GM19372 (cell line): ENCODE results near the gene KSR1.
"Not testable (repeated sequence)": the region's sequence is repeated elsewhere in the genome, so short reads cannot be mapped to it uniquely, and the experiment has no call there.

Experiments
- ATAC-seq: cut with Tn5 transposase; IDR thresholded peaks from one replicate; pipeline ENCODE4 v1.9.1; 2021; ENCODE audit warnings: mild to moderate bottlenecking, low read depth, moderate library complexity; ENCODE audit not compliant: unreplicated experiment

KSR1 gene

DNA sequence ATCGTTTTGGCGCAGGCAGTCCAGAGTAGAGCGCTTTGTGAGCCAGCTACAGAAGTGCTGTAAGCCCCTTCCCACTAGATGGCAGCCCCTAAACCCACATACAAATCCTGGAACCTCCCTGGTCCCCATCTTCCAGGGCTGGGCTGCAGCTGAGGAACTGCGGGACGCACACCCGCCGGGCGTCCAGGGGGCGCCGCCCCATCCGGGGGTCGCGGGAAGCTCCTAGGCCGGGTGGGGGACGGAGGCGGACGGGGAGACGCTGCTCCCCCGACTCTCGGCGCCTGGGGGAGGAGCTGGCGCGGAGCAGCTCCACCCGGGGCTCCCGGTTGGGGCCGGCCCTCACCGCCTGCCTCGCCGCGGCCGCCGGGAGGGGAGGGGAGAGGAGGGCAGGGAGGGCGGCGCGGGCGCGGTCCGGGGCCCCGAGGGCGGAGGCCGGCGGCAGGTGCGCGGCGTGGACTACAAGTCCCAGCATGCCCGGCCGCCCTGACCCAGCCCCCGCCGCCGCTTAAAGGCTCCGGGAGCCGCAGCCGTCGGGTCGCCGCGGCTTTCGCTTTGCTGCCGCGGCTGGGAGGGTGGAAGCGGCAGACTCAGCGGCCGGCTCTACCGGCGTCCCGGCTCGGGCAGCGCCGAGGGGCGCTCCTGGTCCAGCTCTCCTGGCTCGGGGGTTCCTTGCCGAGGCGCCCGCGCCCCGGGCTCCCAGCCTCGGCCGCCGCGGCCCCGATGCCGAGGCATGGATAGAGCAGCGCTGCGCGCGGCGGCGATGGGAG lies at the start of gene KSR1:
Gene KSR1 (plus strand): TSS at position 535 of the 767 bp plus-strand sequence. CDS start 196 bp downstream, at position 731.
- ATAC-seq = peak; percentile 92

DNA sequence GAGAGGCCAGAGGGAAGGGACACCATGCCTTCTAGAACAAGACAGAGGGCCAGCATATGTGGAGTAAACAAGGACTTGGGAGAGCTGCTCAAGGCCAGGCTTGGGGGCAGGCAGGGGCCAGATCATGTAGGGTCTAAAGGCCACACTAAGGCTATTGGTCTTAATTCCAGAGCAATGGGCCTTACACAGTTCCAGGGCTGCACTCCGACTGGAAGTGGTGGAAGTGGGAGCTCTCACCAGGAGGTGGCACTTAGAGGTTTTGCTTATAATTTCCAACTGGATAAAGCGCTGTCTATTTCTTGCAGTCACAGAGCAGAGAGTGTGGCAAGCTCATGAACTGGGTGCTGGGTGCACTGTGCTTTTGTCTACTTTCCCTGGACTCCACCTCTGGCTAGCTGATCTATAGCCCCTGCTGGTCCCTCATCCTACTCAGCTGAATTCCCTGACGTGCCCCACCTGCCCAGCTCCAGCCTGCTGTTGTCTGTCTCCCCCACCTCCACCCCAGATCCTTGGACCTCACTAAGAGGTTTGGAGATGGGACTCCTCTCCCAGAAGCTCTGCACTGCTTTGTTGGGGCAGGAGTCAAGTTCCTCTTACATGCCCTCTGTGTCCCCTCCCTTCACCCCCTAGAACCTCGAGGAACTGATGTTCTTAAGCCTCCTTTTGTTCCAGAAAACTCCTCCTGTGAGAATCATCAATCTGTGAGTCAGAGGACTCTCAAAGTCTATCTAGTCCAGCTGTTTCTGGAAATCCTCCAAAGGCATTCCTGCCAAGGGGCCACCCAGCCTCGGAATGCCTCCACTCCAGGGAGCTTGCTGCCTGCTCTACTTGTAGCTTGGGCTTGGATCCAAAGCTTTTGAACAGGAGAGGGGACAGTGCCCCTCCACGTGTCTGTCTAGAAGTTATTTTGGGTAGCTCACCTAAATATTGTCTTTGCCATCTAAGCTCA lies 48.1 kb upstream of the KSR1 start:
- no peak for ATAC-seq

DNA sequence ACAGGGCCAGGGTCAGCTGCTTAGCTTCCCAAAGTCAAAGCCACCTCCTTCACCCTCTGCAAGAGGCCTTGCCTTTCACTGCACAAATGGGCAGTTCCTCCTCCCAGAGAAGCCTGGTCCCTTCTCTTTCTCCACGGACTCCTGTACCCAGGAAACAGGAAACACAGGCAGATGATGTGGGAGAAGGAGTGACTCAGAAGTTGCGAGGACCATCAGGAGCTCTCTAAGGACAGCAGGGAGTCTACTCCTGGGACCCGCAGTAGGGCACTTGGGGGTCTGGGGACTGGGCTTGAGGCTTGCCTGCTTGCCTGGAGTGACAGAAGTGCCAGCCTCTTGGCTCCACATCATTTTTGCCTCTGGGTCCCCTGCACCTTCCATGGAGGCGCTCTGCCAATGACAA lies 47.4 kb upstream of the KSR1 start:
- ATAC-seq = no peak

DNA sequence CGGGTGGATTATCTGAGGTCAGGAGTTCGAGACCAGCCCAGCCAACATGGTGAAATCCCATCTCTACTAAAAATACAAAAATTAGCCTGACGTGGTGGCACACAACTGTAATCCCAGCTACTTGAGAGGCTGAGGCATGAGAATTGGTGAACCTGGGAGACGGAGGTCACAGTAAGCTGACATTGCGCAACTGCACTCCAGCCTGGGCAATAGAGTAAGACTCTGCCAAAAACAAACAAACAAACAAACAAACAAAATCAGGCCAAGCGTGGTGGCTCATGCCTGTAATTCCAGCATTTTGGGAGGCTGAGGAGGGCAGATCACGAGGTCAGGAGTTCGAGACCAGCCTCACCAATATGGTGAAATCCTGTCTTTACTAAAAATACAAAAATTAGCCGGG lies 44.1 kb upstream of the KSR1 start:
- not testable (repeated sequence) for ATAC-seq

DNA sequence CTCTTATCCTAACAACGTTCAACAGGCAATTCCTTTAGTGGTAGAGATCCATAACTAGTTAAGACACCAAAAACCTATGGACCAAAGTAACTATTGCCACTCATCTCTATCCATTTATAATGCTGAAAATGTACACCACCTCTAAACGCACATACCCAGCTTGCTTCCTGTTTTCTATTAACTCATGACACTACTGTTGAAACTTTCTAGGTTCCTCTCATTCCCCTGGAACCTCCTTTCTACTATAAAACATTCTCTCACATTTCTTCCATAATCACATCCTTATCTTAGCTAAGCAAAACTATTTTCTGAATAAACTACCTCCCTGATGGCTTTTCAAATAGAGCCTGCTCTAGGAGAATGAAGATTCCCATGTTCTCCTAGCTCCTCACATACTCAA lies 42.9 kb upstream of the KSR1 start:
- no peak for ATAC-seq

DNA sequence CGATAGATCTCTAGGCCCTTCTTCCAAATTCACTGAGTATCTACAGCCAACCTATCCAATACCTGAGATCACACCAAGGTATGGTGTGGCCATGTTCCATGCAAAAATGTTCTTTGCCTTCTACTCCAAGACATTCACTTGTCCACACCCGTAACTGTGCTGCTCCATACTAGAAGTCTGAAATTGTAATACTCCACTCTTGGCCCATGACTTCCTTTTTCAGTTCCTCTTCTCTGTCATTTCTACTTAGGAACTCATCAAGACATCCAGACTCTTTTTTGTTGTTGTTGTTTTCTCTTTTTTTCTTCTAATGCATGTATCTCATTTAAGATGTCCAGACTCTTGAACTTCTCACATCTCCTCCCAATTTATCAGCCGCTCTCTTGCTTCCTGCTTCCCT lies 42.5 kb upstream of the KSR1 start:
- no peak for ATAC-seq

DNA sequence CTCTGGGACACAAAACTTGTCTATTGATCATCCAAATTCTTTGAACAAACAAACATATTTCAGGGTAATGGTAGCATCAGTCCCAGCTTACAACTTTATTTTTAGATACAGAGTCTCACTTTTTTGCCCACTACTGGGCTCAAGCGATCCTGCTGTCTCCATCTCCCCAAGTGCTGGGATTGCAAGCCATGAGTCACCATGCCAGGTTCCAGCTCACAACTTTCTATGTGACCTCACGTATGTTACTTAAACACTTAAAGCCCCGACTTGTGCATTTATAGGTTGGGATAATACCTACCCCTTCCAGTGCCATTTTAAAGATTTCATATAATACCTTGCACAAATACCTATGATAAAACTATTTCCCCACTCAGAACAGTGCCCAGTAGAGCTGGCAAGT lies 42.0 kb upstream of the KSR1 start:
- ATAC-seq = no peak

DNA sequence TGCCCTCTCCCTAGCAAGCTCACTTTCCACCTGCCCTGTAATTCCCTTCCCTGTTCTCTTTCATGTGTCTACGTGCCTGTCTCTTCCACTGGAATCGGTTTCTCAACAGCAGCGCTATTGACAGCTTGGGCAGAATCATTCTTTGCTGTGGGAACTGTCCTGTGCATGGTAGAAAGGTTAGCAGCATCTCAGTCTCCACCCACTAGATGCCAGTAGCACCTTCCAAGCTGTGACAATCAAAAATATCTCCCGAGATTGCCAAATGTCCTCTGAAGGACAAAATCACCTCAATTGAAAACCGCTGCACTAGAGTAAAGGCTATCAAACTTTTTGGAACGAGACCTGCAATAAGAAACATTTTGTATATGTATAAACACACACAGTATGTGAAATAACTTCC lies 41.6 kb upstream of the KSR1 start:
- no peak for ATAC-seq

DNA sequence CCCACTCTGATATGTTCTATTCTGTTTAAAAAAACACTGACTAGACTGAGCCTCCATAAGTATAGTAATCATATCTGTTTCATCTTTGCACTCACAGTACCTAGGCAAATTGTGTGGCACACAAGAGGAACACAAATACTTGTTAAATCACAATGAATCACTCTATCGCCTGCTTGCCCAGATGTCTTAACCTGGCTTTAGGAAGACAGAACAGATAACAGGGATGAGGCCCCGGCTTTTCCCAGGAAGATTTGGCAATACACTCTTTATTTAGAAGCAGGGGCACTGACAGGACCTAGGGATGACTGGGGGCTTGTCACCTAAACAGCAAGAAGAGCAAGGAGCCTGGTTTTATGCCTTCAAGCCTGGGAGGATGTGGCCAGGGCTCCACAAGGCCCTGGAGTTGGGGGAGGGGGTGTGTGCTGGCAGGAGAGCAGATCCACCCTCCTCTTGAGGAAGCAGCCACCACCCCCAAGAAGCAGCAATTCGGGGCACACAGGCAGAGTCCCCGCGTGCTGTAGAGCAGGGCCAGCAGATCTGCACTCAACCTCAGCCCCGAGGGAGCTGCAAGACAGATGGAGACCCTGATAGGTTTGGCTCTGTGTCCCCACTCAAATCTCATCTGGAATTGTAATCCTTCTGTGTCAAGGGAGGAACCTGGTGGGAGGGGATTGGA lies 41.0 kb upstream of the KSR1 start:
- no peak for ATAC-seq

DNA sequence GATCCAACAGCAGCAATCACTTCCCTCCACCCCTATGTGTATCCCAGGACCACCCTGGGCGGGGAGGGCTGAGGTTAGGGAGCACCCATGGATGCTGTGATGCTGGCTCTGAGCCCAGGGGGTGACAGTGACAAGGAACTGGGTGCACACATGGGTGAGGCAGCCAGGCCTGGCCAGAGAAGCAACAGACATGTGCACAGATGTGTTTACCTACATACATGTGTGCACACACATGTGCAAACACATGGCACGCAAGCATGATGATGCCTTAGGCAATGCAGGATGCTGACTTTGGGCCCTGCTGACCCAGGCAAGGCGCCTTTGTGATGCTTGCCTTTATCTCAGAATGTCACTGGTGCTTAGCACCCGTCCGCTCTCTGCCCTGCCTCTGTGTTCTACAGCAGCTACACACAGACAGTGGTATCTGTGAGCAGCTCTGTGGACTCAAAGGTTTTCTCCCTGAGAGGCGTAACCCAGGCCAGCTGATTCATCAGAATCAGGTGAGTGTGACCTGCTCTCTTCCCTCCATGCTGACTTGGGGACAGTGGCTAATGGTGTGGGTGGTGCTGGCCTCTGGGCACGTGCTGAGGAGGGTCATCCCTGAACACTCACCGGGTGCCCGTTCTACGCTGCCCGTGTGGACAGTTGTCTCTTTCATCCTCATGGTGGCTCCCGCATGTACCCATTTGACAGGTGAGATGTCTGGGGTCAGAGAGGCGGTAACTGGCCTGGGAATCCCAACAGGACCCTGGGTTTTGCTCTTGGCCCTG lies 38.5 kb upstream of the KSR1 start:
- ATAC-seq = no peak

DNA sequence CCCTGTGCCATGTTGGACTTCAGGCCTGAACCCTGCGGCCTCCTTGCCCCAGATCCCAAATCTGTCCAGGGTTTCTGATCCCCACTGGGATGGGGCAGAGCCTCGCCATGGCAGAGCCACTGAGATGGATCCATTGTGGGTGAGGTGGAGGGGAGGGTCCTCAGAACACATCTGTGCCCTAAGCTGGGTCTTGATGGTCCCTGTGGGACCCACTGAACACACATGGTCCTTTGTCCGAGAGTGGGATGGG lies 38.0 kb upstream of the KSR1 start:
- no peak for ATAC-seq

DNA sequence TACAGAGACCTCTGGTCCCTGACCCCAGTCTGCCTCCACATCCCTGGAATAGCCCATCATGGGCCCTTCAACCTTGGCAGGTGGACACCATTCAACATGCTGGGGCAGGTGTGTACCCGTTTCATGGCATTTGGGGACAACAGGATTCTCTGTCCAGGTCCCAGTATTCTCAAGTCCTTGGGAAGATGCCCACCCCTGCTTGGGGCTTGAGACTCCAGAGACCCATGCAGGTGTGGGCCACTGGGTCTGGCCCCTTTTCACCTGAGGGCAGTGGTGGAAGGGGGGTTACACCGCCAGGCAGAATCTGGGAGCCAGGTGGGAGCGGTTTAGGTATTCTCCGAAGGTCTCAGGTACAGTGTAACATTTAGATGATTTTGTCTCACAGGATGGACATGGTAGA lies 37.1 kb upstream of the KSR1 start:
- ATAC-seq = no peak

DNA sequence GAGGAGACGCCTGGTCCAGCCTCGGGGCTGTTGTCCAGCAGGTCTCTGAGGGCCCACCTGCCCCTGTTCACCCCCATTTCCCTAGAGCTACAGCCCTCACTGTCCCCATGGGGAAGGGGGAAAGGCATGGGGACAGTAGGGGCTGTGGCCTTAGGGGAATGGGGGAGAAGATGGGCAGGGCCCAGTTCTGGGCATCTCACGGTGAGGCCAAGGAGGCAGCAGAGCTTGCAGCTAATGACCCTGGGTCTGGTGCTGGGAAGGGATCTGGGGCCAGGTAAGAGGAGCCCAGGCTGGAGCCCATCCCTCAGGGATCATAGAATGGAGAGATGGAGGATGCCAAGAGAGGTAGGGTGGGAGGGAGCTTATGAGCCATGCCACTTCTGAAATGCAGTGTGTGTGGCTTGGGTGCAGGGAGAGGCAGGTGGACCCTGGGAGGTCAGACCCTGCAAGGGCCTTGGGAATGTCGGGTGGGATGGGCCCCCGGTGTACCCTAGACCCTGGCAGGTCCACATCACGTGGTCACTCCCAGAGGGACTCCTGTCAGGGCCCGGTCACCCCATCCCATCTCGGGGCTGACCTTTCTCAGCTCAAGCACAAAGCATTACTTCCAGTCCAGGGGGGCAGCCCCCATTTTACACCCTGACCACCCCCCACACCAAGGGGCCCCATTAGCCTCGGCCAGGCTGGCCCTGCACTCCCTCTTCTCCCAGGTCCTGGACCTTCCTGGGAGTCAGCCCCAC lies 35.9 kb upstream of the KSR1 start:
- no peak for ATAC-seq

DNA sequence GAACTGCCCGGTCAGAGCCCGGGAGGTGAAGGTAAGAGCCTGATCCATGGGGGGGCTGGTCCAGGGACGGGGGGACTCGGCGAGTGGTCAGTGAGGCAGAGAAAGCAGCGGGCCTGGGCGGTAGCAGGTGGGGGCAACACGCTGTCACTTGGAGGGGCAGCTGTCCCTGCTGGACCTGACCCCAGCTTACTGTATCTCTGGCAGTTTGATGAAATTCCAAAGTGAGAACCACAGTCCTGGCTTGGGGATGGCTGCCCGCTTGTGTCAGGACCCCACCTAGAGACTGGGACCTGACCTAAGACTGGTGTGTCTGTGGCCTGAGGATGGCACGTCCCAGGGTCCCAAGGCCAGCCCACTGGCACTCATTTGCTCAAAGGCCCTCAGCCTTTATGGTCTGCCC lies 35.1 kb upstream of the KSR1 start:
- no peak for ATAC-seq

DNA sequence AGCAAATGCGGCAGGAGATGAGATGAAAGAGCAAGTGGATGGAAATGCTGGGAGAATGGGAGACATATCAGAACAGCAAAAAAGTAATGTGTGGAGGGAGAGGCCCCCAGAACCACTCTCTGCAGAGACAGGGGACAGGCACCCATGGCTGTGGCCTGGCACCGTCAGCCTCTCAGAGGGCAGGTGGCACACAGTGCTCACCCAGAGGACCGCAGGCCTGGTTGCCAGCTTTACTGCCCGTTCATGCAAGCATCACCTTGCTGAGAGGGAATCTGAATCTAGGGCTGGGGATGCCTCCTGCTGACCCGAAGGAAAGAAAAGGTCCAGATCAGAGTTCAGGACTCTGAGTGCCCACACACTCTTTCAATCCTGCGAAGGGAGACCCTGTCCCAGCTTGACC lies 34.6 kb upstream of the KSR1 start:
- ATAC-seq = not testable (repeated sequence)

DNA sequence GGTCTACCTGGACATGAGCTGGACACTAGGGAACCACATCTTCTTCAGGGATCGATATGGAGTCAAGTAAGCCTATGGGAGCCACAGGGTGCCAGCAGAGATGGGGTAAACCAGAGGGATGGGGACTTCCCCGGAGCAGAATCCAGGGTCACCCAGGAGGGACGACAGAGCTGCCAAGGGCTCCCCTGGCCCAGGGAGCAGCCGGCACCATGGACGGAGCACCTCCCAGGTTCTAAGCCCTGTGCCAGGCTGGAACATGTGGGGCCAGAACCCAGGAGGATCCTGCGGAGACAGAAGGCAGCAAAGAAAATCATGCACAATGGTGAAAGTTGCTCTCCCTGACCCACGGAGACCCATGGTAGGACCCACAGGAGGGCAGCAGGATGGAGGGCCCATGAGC lies 33.6 kb upstream of the KSR1 start:
- no peak for ATAC-seq

DNA sequence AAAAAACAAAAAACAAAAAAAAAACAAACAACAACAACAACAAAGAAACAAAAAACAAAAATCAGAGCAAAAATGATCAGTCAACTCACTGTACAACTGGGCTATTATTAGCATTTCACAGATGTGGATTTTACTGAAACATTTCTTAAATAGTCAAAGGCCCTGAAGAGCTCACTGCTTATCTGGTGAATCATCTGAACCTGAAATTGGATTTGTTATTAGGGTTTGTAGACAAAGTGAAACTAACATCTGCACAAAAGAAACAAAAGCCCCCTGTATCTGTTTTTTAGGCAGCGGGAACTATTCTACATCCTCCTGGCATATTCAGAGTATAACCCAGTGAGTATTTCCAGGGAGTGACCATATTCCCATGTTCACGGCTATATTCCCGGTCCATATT lies 32.6 kb upstream of the KSR1 start:
- no peak for ATAC-seq

DNA sequence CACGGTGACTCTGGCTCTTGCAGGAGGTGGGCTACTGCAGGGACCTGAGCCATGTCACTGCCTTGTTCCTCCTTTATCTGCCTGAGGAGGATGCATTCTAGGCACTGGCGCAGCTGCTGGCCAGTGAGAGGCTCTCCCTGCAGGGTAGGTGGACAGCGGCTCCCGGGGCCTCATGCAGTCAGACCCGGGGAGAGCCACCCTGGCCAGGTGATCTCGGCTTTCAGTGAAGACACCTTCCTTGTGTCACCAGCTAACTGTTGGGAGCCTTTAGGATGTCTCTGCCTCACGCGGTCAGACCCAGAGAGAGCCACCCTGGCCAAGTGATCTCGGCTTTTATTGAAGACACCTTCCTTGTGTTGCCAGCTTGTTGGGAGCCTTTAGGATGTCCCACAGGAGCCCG lies 31.7 kb upstream of the KSR1 start:
- no peak for ATAC-seq

DNA sequence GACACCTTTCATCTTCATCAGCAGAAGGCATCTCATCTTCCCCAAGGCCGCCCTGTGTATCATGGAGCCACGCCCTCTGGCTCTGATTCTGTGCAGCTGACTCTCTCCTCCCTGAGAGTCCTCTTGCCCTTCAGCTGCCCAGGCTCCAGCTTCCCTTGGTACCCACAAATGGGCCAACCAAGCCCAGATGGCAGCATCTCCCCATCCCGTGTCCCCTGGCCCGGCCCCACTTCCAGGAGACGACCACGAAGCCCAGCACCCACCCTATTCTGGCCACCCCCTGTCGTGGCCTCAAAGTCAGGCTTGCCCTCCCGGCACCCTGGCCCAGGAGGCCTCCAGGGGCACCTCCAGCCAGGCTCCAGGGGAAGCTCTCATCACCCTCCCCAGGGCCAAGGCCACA lies 31.3 kb upstream of the KSR1 start:
- ATAC-seq = no peak

DNA sequence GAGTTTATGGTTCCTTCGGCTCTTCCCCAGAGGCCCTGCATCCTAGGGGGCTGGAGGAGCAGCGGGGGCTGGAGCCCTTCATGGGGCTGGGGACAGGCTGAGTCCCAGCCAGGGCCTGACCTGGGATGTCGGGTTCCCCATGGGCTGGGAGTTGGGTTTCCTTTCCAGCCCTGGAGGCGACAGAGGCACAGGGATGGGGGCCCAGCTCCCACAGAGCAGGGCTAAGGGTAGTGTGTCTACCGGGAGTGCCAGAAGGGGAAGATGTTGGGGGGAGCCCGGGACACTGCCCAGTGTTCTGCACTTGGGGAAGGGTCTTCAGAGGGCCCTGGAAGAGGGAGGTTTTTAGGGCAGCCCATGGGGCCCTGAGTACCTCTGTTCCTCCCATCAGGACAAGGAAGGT lies 30.7 kb upstream of the KSR1 start:
- ATAC-seq = not testable (repeated sequence)
